OCI-LY3 (cell line): ENCODE results near the gene OTOL1.

Source experiments
- H2AFZ ChIP-seq: fragments of 200-600, 300-600 bp; shearing (Covaris generic); 2 replicates; pipeline ENCODE4 v1.6.0; 2014; ENCODE audit warnings: antibody characterized with exemption, low read depth, low read length
- H3K27ac ChIP-seq: fragments of 200-600, 300-600 bp; sonication (generic); 2 replicates; pipeline ENCODE4 v1.5.1; 2014; ENCODE audit warnings: mild to moderate bottlenecking, low read length, moderate library complexity, mixed read lengths
- H3K27me3 ChIP-seq: fragments of 200-600, 300-600 bp; sonication (generic); 2 replicates; pipeline ENCODE4 v1.6.1; 2014; ENCODE audit warnings: low read depth, low read length, mixed read lengths
- H3K36me3 ChIP-seq: fragments of 200-600, 300-600 bp; sonication (generic); replicated peaks from 2 replicates; pipeline ENCODE3; 2014; ENCODE audit warnings: low read depth, low read length, mixed read lengths
- H3K4me1 ChIP-seq: fragments of 300-600, 200-600 bp; sonication (generic); 2 replicates; pipeline ENCODE4 v1.6.1; 2014; ENCODE audit warnings: low read length, mixed read lengths
- H3K4me2 ChIP-seq: fragments of 200-600, 300-600 bp; sonication (generic); 2 replicates; pipeline ENCODE4 v1.6.1; 2014; ENCODE audit warnings: low read length, mixed read lengths
- H3K4me3 ChIP-seq: fragments of 300-600, 200-600 bp; sonication (generic); 2 replicates; pipeline ENCODE4 v1.5.1; 2014; ENCODE audit warnings: antibody characterized with exemption, mild to moderate bottlenecking, low read length, moderate library complexity
- H3K79me2 ChIP-seq: fragments of 300-600, 200-600 bp; shearing (Covaris generic); 2 replicates; pipeline ENCODE4 v1.6.1; 2014; ENCODE audit warnings: mild to moderate bottlenecking, low read length, mixed read lengths
- H3K9ac ChIP-seq: fragments of 300-600, 200-600 bp; shearing (Covaris generic); 2 replicates; pipeline ENCODE4 v1.6.0; 2014; ENCODE audit warnings: mild to moderate bottlenecking, low read length, moderate library complexity
- H3K9me3 ChIP-seq: fragments of 200-600, 300-600 bp; shearing (Covaris generic); 2 replicates; pipeline ENCODE4 v1.6.1; 2014; ENCODE audit warnings: low read length, mixed read lengths; ENCODE audit not compliant: insufficient read depth
- H4K20me1 ChIP-seq: fragments of 200-600, 300-600 bp; sonication (generic); 2 replicates; pipeline ENCODE4 v1.6.1; 2016; ENCODE audit warnings: low read length, mixed read lengths; ENCODE audit not compliant: insufficient read depth
- EZH2phosphoT487 ChIP-seq: fragments of 200-600 bp; shearing (Covaris generic); IDR thresholded peaks from 2 replicates; pipeline ENCODE4 v1.6.1; 2018; ENCODE audit warnings: antibody characterized with exemption, mixed run types, low read depth
- TF ChIP-seq, protein P1 (sequence below): fragments of 200-600, 300-600 bp; sonication (generic); IDR thresholded peaks from 2 replicates; pipeline ENCODE4 v1.5.1; 2014; ENCODE audit warnings: antibody characterized with exemption, low read length, low read depth

Gene OTOL1

GRCh38 chr3:161496508-161496907 lies at the start of gene OTOL1:
TSS of gene OTOL1 (plus strand) at chr3:161496808. CDS start at chr3:161496808, 0 bp downstream.
- no peaks in the 10 kb centered on the region for H3K36me3 ChIP-seq
- no peak within 1 kb of the TSS for H3K4me2 ChIP-seq
- no peaks in the 10 kb centered on the region for H3K79me2 ChIP-seq
- H3K9me3 ChIP-seq = no peaks in the 10 kb centered on the region
- TF ChIP-seq, protein P1, sequence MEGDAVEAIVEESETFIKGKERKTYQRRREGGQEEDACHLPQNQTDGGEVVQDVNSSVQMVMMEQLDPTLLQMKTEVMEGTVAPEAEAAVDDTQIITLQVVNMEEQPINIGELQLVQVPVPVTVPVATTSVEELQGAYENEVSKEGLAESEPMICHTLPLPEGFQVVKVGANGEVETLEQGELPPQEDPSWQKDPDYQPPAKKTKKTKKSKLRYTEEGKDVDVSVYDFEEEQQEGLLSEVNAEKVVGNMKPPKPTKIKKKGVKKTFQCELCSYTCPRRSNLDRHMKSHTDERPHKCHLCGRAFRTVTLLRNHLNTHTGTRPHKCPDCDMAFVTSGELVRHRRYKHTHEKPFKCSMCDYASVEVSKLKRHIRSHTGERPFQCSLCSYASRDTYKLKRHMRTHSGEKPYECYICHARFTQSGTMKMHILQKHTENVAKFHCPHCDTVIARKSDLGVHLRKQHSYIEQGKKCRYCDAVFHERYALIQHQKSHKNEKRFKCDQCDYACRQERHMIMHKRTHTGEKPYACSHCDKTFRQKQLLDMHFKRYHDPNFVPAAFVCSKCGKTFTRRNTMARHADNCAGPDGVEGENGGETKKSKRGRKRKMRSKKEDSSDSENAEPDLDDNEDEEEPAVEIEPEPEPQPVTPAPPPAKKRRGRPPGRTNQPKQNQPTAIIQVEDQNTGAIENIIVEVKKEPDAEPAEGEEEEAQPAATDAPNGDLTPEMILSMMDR = no peak
- no peak for TF ChIP-seq EZH2phosphoT487
- no peak within 1 kb of the TSS for H3K9ac ChIP-seq
- H3K27ac ChIP-seq = no peak within 1 kb of the TSS
- no peak within 1 kb of the TSS for H3K4me3 ChIP-seq
- no peaks in the 10 kb centered on the region for H4K20me1 ChIP-seq
- no peaks in the 10 kb centered on the region for H3K27me3 ChIP-seq
- no peak within 1 kb of the TSS for H2AFZ ChIP-seq
- peaks cover 6% of the 10 kb centered on the region for H3K4me1 ChIP-seq

GRCh38 chr3:161449785-161450184 lies 46.8 kb upstream of the OTOL1 start:
- H3K27ac ChIP-seq = no peak overlapping the region
- no peaks in the 10 kb centered on the region for H3K79me2 ChIP-seq
- no peak overlapping the region for H3K9ac ChIP-seq
- H3K36me3 ChIP-seq = no peaks in the 10 kb centered on the region
- no peak overlapping the region for H3K4me3 ChIP-seq
- no peak overlapping the region for H2AFZ ChIP-seq
- H3K4me2 ChIP-seq = no peak overlapping the region
- H3K4me1 ChIP-seq = peaks cover 14% of the 10 kb centered on the region
- TF ChIP-seq EZH2phosphoT487 = no peak
- TF ChIP-seq, protein P1 = peak; percentile 40
- no peaks in the 10 kb centered on the region for H3K27me3 ChIP-seq
- H4K20me1 ChIP-seq = no peaks in the 10 kb centered on the region
- no peaks in the 10 kb centered on the region for H3K9me3 ChIP-seq

- H3K79me2 ChIP-seq = no peaks in the 10 kb centered on the region
- no peaks in the 10 kb centered on the region for H3K36me3 ChIP-seq
- no peaks in the 10 kb centered on the region for H3K27me3 ChIP-seq
- no peak overlapping the region for H3K9ac ChIP-seq
- H3K4me3 ChIP-seq = no peak overlapping the region
- H3K27ac ChIP-seq = no peak overlapping the region
- H4K20me1 ChIP-seq = no peaks in the 10 kb centered on the region
- H2AFZ ChIP-seq = no peak overlapping the region
- no peaks in the 10 kb centered on the region for H3K9me3 ChIP-seq
- TF ChIP-seq, protein P1 = no peak
- TF ChIP-seq EZH2phosphoT487 = no peak
- peaks cover 14% of the 10 kb centered on the region for H3K4me1 ChIP-seq
- no peak overlapping the region for H3K4me2 ChIP-seq
These were observed 44.4 kb upstream of the OTOL1 start for GRCh38 chr3:161452179-161452578.

DNA sequence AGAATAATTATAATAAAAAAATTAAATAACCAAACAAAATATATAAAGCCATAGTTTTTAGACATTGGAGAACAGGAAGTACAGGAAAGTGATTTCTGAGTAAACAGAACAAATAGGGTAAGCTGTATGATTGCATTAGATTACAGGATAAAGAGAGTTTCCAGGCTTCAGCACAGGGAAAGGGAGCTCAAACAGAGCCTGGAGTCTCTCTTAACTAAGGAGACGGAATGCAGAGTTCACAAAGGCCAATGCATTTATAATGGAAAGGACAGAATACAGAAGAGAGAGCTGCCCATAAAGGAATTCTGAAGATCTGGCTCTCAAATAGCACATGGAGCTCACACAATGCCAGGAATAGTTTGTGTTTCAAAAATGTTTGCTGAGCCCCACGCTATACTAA lies 42.0 kb upstream of the OTOL1 start:
- no peak overlapping the region for H3K4me3 ChIP-seq
- no peak overlapping the region for H3K9ac ChIP-seq
- H4K20me1 ChIP-seq = no peaks in the 10 kb centered on the region
- no peak overlapping the region for H2AFZ ChIP-seq
- TF ChIP-seq, protein P1 = no peak
- no peak for TF ChIP-seq EZH2phosphoT487
- H3K36me3 ChIP-seq = no peaks in the 10 kb centered on the region
- H3K4me2 ChIP-seq = no peak overlapping the region
- no peaks in the 10 kb centered on the region for H3K79me2 ChIP-seq
- peaks cover 14% of the 10 kb centered on the region for H3K4me1 ChIP-seq
- H3K27ac ChIP-seq = no peak overlapping the region
- no peaks in the 10 kb centered on the region for H3K9me3 ChIP-seq
- H3K27me3 ChIP-seq = no peaks in the 10 kb centered on the region
